GM03348 (cell line): ENCODE data around the gene DNM2.

Experiments
- DNase-seq: peaks from one replicate; pipeline ENCODE4 v3.0.0; 2012; ENCODE audit warnings: low spot score

DNM2 gene

DNA sequence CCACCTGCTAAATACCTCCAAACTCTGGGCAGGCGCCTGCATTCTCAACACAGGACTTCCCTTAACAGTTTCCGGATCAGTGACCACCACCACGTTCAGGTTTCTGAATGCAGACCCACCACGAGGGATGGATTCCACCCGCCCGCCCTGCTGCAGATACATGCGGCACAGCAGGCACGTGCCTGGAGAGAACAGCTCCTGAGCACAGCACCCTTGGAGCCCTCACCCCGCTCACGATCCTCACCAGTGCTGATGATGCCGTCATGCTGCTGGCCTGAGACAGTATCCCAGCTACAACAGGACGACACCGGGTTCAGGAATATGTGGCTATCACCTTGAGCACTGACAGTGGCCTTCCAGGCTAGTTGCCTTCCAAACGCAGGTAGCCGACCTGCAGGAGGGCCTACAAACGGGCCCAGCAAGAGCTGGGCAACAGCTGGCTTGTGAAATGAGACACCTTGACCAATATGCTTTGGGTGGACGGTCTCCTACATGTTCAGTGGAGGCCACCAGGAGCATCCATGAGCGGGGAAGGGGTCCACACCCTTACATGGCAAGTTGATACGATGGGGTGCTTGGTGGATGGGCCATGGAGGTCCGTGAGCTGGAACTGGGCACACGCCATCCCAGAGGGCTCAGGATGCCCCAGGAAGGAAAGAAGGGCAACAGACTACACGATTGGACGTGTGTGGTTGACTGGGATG lies 26.5 kb upstream of the DNM2 start:
- no peak for DNase-seq

DNA sequence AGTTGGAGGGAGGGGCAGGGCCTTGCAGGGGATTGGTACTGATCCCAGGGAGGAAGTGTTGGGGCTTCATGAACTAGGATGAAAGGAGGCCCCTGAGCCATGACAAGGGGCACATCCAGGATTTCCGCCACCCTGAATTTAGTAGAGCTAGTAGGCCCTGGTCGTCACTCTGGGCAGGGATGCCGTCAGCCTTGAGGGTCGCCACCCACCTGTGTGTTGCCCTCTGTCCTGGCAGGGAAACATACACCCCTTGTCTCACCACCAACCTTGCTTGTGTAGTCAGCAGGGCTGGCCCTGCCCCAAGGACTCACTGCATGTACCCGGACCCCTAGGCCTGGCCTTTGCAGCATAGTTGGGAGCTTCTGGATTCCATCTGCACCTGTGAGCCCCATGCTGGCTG lies 26.0 kb upstream of the DNM2 start:
- DNase-seq = no peak

DNA sequence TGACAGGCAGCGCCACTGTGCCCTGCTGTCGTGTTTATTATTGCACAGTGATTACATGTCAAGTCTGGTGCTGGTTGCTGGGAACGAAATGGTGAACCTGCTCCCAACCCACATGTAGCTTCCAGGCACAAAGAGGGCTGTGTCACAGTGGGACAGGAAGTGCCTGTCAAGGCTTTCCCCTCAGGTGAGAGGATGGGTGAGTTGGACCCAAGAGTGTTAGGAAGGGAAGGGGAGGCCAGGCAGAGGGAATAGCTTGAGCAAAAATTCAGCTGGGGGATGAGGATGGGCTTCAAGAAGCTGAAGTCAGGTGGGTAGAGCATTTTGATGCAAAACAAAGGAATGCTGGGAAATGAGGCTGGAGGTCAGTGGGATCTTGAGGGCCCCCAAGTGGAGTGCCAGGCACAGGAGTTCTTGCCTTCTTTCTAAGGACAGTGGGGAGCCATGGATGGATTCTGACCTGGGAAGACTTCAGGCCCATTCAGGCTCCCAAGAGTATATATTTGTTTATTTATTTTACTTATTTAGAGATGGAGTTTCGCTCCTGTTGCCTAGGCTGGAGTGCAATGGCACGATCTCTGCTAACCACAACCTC lies 25.1 kb upstream of the DNM2 start:
- DNase-seq = no peak

DNA sequence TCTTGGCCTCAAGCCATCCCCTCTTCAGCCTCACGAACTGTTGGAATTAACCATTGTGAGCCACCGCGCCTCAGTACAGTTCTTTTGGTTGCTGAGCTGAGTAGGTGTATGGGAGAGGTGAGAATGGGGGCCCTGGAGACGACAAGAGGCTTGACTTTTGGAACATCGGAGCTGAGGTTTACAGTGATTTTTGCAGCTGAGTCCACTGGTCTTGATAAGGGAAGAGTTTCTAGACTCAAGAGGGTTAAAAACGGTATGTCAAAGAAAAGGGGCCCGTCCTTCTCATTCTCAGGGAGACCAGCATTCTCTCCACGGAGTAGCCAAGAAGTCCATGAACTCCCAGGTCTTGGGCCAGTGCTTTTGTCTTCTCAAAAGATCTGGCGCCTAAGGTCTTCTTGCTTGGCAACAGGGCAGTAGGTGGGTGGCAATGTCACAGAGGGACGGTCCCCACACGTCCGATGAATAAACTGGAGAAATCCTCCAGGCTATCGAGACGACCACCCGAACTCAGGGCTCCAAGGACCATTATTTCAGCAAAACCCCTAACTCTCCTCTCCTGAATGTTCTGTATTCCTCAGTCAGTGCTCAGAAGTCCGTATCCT lies 23.1 kb upstream of the DNM2 start:
- DNase-seq = no peak

DNA sequence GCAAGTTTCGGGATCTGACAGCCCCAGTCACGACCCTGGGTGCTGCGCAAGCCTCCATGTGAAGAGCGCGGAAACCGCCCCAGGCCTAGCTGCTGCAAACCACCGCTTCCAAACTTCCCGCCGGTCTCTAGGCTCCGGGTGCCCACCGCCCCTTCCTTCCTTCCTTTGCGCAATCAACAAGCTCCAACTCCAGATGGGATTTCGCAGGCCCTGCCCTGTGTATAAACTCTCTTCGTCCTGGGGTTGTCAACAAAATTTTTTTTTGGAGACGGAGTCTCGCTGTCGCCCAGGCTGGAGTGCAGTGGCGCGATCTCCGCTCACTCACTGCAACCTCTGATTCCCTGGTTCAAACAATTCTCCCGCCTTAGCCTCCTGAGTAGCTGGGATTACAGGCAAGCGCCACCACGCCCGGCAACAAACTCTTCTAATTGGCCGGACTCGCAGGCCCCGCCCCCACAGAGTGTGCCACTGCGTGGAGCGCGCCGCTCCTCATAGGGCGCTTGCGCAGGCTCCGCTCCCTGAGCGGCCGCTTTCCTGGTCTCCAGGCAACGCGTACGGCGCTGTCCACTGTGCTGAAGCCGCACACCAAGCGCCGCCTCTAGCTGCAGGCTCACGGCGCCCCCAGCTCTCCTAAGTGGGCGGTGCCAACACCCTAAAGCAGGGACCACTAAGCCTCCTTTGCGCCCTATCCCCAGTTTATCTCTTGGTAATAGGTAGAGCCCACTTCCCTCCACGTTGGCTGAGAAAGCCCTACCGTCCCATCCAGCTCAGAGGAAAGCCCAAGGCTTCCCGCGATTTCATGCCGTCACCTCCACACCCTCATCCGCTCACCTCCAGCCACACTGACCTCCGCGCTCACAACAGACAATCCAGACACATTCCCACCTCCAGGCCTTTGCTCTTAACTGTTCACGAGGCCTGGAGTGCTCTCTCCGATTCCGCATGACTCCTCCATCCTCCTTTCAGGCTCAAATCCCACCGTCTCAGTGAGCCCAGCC lies 22.2 kb upstream of the DNM2 start:
- peak; percentile 98 for DNase-seq

DNA sequence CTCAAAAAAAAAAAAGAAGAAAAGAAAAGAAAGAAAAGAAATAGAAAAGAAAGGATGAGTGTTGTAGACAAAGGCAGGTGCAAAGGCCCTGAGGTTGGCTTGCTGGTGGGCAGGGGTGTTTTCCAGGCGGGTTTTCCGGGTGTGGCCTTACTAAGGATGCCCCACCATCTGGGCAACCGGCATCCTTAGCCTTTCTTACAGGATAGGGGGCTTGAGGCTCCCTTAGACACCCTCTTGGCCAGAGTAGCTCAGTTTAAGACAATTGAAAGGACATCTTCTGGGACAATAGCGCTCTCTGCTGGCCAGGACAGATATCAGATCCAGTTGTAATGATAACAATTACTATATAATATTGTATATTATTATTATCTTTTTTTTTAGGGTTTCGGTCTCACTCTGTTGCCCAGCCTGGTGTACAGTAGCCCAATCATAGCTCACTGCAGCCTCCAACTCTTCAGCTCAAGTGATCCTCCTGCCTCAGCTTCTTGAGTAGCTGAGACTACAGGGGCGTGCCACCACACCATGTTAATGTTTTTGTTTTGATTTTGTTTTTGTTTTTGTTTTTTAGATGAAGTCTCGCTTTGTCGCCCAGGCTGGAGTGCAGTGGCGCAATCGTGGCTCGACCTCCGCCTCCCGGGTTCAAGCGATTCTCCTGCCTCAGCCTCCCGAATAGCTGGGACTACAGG lies 18.1 kb upstream of the DNM2 start:
- peak; percentile 61 for DNase-seq

DNA sequence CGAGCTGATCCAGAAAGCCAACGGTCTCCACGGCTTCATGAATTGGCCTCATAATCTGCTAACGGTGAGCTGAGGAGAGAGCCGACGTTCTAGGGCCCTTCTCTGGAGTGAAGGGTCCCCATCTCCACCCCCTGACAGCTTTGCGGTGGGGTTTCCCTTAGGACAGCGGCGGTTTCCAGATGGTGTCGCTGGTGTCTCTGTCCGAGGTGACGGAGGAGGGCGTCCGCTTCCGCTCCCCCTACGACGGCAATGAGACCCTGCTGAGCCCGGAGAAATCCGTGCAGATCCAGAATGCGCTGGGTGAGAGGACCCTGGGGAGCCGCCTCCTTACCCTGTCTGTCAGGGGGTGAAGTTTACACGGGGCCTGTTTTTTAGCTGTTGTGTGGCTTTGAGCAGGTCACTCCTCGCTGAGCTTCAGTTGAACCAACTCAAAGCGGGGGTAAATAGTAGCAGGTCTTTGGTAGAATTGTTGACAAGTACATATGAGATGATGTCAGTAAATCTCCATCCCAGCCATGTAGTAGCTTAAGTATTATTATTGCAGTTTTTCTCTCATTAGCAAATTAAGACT lies 15.8 kb upstream of the DNM2 start:
- DNase-seq = no peak

DNA sequence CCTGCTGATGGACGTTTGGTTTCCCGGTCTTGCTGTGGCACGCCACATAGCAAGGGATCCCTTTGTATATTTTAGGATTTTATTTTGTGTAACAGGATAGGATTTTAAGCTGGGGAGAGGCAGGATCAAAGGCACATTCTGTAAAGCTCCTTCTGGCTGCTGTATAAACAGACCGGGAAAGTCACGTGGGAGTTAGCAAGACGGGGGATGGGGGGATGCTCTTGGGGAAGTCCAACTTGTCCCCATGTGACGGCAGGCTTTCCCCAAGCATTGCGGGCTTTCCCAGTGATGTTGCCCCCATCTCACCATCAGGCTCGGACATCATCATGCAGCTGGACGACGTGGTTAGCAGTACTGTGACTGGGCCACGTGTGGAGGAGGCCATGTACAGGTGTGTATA lies 10.9 kb upstream of the DNM2 start:
- no peak for DNase-seq

DNA sequence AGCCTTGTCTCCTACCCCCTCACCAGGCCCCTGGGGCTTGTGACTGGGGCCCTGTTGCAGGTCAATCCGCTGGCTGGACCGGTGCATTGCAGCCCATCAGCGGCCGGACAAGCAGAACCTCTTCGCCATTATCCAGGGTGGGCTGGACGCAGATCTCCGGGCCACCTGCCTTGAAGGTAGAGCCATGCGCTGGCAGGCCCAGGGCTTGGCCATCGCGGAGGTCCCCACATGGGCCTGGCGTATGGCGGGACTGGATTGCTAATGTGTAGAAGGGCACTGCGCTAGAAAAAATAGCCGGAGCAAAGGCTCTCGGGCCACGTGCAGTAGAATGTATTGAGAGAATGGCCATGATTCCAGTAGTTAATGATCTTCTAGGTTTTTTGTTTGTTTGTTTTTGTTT lies 10.4 kb upstream of the DNM2 start:
- no peak for DNase-seq

DNA sequence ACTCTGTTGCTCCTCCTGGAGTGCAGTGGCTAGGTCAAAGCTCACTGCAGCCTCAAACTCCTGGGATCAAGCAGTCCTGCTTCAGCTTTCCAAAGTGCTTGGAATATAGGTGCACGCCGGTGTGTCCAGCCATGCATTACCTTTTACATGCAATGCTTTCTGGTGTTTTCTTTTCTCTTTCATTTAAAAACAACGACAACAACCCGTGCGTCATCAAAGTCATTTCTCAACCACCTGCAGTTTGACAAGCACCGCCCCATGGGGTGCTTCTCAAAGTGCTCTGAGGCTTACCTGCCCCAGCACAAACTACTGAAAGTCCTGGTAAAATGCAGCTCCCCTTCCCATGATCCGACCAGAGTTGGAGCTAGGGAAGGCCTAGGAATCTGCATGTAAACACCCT lies 9.6 kb upstream of the DNM2 start:
- no peak for DNase-seq

DNA sequence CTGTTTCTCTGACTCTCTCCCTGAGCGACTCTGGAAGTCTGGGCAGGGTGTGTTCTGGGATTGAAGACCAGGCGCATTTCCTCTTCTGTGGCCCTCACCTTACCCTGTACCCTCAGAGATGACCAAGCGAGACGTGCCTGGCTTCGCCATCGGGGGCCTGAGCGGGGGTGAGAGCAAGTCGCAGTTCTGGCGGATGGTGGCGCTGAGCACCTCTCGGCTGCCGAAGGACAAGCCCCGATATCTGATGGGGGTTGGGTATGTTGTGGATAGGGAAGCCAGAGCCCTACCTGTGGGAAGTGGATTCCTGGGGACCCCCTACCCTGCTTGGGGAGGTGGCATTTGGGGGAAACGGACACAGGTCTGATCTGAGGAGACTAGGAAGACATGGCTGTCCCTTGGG lies 5.8 kb upstream of the DNM2 start:
- DNase-seq = no peak

DNA sequence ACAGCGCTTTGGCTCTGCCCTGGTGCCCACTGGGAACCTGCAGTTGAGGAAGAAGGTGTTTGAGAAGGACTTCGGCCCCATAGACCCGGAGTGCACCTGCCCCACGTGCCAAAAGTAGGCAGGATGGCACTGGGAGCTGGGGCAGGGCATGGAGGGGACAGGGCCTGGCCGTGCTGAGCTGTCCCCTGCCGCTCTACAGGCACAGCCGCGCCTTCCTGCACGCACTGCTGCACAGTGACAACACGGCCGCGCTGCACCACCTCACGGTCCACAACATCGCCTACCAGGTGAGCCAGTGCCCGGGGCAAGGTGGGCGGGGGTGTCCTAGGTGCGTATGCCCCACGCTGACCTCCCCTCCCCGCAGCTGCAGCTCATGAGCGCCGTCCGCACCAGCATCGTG lies 5.1 kb upstream of the DNM2 start:
- no peak for DNase-seq

DNA sequence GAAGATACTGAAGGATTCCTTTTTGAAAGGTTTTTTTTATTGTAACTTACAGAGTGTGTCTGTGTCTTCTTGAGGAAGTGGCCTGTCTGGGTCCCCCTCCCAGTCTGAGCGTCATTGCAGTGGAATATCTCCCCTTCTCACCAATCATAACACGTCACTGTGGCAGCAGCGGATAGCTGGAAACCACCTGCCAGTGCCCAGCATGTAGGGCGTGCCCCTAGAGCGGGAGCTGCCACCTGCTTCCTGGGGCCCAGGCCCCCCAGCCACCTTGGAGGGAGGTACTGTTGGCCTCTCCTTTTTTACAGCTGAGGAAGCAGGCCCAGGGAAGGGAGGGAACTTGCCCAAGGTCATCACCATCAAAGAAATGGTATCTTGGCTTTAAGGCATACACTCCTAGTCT lies 4.6 kb upstream of the DNM2 start:
- no peak for DNase-seq

DNA sequence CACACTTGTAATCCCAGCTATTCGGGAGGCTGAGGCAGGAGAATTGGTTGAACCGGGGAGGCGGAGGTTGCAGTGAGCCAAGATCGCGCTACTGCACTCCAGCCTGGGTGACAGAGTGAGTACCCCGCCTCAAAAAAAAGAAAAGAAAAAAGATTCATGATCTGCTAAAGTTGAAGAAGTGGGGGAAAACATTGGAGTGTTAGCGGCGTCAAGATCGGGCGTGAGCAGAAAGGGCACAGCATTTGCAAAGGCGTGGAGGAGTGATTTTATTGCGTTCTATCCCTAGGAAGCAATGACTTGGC lies 874 bp upstream of the DNM2 start:
- DNase-seq = no peak

DNA sequence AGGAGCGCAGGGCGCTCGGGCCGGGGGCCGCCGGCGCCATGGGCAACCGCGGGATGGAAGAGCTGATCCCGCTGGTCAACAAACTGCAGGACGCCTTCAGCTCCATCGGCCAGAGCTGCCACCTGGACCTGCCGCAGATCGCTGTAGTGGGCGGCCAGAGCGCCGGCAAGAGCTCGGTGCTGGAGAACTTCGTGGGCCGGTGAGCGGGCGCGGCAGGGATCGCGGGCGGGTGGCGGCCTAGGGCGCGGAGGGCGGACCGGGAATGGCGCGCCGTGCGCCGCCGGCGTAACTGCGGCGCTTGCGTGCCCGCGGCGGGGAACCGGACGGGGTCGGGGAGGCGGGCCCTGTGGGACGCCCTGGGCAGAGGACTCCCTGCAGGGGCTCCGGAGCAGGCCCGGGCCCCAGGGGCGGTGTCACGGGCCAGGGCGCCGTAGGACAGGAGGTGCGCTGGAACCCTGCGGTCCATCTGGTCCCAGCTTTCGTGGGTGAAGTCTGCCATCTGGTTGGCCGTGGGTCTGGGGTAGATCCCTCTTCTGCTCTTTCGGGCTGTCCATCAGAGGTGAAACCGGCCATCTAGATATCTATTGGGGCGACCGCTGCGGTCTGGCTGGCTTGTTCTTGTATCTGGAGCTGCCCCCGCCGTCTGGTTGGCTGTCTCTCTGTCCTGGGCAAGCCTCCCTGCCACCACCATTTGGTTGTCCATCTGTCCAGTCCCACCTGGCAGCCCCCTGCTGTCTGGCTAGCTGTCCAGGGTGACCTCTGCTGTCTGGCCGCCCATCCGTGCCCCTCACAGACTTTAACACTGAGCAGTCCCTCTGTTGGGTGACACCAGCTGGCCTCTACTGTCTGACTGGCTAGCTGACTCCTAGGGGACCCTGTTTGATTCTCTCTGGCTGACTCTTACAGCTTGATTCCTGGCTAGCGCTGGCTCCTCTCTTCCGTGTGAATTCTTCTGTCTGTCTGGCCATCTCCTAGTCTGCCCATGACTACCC lies 622 bp downstream of the DNM2 start:
- peak; percentile 81 for DNase-seq

DNA sequence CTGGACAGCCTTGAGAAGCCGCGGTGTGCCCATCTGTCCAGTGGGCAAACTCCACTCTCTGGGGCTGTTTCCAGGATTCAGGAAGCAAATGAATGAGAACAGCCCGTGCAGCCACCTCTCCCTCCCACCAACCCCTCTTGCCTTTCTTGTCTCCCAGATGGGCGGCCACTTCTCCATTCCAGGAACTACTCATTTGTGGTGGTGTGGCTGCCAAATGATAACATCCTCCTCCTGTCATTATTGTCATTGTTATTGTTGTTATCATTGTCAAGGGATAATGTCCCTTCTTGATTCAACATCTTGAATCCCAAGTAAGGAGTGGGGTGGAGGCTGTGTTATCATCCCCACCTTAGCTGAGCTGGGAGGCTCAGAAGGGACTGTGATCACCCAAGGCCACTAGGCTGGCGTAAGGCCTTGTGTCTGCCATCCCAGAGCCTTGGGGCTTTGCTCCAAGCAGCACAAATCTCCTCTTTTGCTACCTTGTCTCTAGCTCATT lies 1.6 kb downstream of the DNM2 start:
- no peak for DNase-seq

DNA sequence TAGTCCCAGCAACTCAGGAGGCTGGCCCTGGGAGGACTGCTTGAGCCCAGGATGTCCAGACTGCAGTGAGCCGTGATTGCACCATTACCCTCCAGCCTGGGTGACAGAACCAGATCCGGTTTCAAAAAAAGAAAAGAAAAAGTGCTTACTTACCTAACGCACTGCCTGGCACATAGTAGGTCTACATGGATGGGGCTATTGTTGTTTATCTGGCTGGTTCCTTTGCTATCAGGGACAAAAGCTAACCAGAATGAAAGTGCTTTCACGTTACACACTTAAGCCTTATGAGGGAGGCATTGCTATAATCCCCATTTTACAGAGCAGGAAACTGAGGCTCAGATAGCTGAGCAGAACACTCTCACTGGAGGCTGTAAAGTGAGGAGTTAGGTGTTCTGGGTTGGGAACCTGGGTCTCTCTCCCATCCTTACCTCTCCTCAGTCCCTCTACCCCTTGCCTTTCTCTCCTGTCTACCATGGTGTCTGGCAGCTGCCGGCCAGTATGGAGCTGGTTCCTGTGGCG lies 2.8 kb downstream of the DNM2 start:
- no peak for DNase-seq

DNA sequence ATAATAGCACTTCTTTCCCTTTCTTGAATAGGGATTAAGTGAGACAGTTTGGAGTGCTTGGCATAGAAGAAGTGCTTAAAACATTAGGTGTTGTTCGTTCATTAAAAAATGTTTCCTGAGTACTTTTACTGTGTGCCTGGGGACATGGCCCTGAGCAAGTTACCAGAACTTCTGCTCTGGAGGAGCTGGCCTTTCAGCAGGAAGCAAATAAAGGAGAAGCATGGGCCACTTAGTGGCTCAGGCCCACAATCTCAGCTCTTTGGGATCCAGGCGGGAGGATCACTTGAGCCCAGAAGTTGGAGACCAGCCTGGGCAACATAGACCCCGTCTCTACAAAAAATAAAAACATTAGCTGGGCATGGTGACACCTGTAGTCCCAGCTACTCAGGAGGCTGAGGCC lies 5.7 kb downstream of the DNM2 start:
- no peak for DNase-seq

DNA sequence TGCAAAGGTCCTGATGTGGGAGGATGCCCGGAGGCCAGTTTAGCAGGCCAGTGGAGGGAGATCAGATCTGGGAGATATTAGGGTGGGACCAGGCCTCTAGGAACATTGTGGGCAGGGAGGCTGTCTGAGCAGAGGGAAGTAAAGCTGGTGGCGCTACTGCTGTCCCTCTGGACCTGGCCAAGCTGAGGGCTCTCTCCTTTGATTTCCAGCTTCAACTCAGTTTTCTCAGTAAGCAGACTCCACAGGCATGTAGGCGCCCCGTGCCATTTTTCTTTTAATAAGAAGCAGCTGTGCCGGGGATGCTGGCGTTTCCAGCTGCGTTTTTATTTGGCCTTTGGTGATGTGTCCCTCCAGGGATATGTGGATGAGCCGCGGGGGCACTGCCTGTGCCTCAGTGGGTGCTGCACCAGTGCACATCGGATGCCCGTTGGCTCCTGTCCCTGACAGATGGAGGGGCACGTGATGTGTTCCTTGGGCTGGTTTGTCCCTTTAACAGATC lies 6.7 kb downstream of the DNM2 start:
- DNase-seq = peak; percentile 69

DNA sequence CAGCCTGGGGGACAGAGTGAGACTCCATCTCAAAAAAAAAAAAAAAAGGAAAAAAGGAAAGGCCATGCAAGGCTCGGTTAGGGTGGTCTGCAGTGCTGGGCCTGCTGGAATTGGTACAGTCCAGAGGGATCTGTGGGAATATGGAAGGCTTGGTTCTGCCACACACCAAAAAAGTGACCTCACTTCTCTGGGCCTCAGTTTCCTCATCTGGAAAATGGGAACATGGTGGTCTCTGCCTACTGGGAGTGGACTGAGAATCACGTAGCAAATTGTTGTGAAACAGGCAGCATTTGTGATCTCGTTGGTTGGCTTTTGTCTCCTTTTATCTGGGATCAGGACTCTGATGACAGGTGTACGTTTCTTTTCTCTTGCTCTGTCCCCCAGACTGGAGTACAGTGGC lies 7.5 kb downstream of the DNM2 start:
- no peak for DNase-seq
